Heart left ventricle (tissue), 13 donors: ENCODE data around the gene STIM1.

Source experiments
- CTCF ChIP-seq, 12 donors: fragments of 200-600 bp; sonication (generic) in 4 of 12; IDR thresholded peaks; one replicate each; pipeline versions ENCODE4 v1.5.0 to v1.8.0; 2018 to 2022; ENCODE audit warnings: antibody characterized with exemption in 12 of 12, mild to moderate bottlenecking in 5 of 12
- POLR2A ChIP-seq, 2 donors: fragments of 450-650 bp; IDR thresholded peaks; one replicate each; pipeline ENCODE4 v1.6.1; 2017; ENCODE audit warnings: antibody characterized with exemption in 2 of 2, mild to moderate bottlenecking in 2 of 2, moderate library complexity in 2 of 2
- donor health status: ischemic (EF 13 %, LVEDD 7.1; RV severe dilation, severe dysfunction).
- donor health status: DM: no; HTN: yes; CAD: no.
- donor health status: DM: no; HTN: no; CAD: no.
- donor health status: ischemic (EF 25% LVEDD 6.9; RV normal size, moderate dysfunction).
- donor health status: ischemic (EF 25% LVEDD 5.7; RV mildly dilated, moderate dysfunction).
- donor health status: ischemic (EF 35%, LVEDD 5.7; RV mildly dilated, moderate dysfunction).
- donor health status: nonischemic (EF 11% LVEDD 7.7; RV severe dilation, severe dysfunction).
- donor health status: DM: yes; HTN: yes; CAD: no.
- donor health status: PGD.
- donor health status: ischemic (EF 29% LVEDD 5.4; RV normal size, mild dysfunction).
- donor health status: nonischemic (EF 23%, LVEDD 6.1; RV moderate dilation, normal function).

DNA sequence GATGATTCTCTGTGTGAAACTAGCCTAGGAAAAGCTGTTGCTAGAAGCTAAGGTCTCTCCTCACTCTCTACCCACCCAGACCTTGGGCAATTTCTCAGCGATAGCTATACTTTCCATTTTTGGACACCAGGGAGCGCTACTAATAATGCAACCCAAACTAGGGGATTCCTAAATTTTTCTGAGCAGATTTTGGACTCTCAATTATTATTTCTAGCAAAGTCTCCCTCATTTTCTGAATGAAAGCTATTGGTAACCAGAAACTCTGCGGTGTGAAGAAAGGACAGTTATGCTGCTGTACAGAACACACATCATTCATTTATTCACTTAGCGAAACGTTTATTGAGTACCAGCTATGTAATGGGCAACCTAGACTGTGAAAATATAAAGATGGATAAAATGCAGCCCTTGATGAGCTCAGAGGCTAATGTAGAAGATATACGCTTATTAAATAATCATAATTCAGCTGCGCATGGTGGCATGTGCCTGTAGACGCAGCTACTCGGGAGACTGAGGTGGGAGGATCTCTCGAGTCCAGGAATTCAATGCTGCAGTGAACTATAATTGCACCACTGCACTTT is 6.1 kb upstream of the STIM1 start:
- TF ChIP-seq CTCF (IDR thresholded peaks at IDR 0.05), result peak; percentile 40 to 79 (median 71)
- TF ChIP-seq POLR2A (IDR thresholded peaks at IDR 0.05), result no peak
